Measurements from ENCODE around the gene TOX3. TPM values are rescaled to one million over a fixed set of nuclear protein-coding genes. Genes with fewer than 3 reads are reported as not detected.

TOX3 gene
- total and polyA plus RNA-seq, 2 of the 8 experiments (the other 6 are each of a cell fraction or from before 2014, with no cell fraction given), result 16.7 to 31.2 TPM

- peaks cover 0 to 9% (median 3%) of the 10 kb centered on the region in 4 experiments; a peak in 3 of 7 replicates for H3K4me1 ChIP-seq (replicated peaks in 1 of 4; ENCODE audit: control insufficient read depth in 3 of 4, insufficient read depth in 4 of 4, low read length in 3 of 4)
- no peak overlapping the region for H3K23ac ChIP-seq (ENCODE audit: insufficient read length)
- no peak overlapping the region for H2AK5ac ChIP-seq (ENCODE audit: low read depth, low read length)
- no peak overlapping the region for H3K14ac ChIP-seq (ENCODE audit: insufficient read length)
- no peak overlapping the region for H3K4me2 ChIP-seq (ENCODE audit: insufficient read depth in 1 of 2, low read depth in 2 of 2, low read length in 2 of 2)
- no peak overlapping the region for H2BK15ac ChIP-seq (ENCODE audit: low read length)
- H3K79me1 ChIP-seq (ENCODE audit: low read depth, low read length), result no peaks in the 10 kb centered on the region; the same call in 1 of the 2 replicates
- no peak overlapping the region for H2BK12ac ChIP-seq (ENCODE audit: low read depth, low read length)
- H3K56ac ChIP-seq (replicated peaks; ENCODE audit: insufficient read length, low read depth, low read length), result no peak overlapping the region
- DNase-seq (ENCODE audit: low read depth in 1 of 2, low spot score in 2 of 2), result no peak
- no peaks in the 10 kb centered on the region for H4K20me1 ChIP-seq (replicated peaks in 1 of 2; ENCODE audit: control insufficient read depth in 1 of 2, insufficient read depth in 2 of 2, low read length in 2 of 2)
- FAIRE-seq, result no peak
- H4K91ac ChIP-seq (replicated peaks; ENCODE audit: insufficient read length, low read length), result no peak overlapping the region
- H2AFZ ChIP-seq (ENCODE audit: low read length), result no peak overlapping the region
- CTCF ChIA-PET (ENCODE audit: partially characterized antibody), result no interaction called here
- H2BK5ac ChIP-seq (ENCODE audit: low read depth, low read length), result no peak overlapping the region
- H3K4ac ChIP-seq (replicated peaks; ENCODE audit: insufficient read length, low read depth, low read length), result no peak overlapping the region
- H3K4me3 ChIP-seq (ENCODE audit: extremely low read depth in 1 of 4, insufficient read depth in 2 of 4, low read depth in 3 of 4, low read length in 4 of 4), result no peak overlapping the region
- H4K8ac ChIP-seq (ENCODE audit: extremely low read depth, insufficient read depth, low read length), result no peak overlapping the region
- no peak overlapping the region for H3K27ac ChIP-seq (ENCODE audit: low read depth, low read length)
- POLR2A ChIA-PET (ENCODE audit: partially characterized antibody), result no interaction called here
- no peak for TF ChIP-seq BCL11A (IDR thresholded peaks at IDR 0.05; ENCODE audit: low read depth in 2 of 2, low read length in 2 of 2)
- TF ChIP-seq BRCA1 (IDR thresholded peaks at IDR 0.05; ENCODE audit: low read depth, low read length), result no peak
- no peak for TF ChIP-seq GABPA (IDR thresholded peaks at IDR 0.05; ENCODE audit: borderline replicate concordance, insufficient read depth, low read length)
- TF ChIP-seq CBX8 (IDR thresholded peaks at IDR 0.05; ENCODE audit: borderline replicate concordance, low read depth, low read length), result no peak
- TF ChIP-seq TEAD4 (IDR thresholded peaks at IDR 0.05; ENCODE audit: low read depth, low read length), result no peak
- no peak for TF ChIP-seq SP2 (IDR thresholded peaks at IDR 0.05; ENCODE audit: low read length)
- no peak for TF ChIP-seq NRF1 (IDR thresholded peaks at IDR 0.05; ENCODE audit: low read depth, low read length)
- TF ChIP-seq CBX5 (IDR thresholded peaks at IDR 0.05; ENCODE audit: low read depth, low read length), result no peak
- no peak for TF ChIP-seq CTCF (IDR thresholded peaks at IDR 0.05; ENCODE audit: control extremely low read depth in 1 of 3, insufficient read depth in 1 of 3, low read depth in 1 of 3, low read length in 3 of 3)
- peaks cover 0 to 7% of the 10 kb centered on the region in 2 experiments; a peak in 1 of 4 replicates for H3K79me2 ChIP-seq (ENCODE audit: control insufficient read depth in 1 of 2, insufficient read depth in 2 of 2, low read length in 2 of 2)
- no peaks in the 10 kb centered on the region for H3K23me2 ChIP-seq (ENCODE audit: low read depth, low read length)
- H3K9ac ChIP-seq (replicated peaks in 1 of 4; ENCODE audit: extremely low read depth in 1 of 4, low read depth in 3 of 4, low read length in 3 of 4), result no peak overlapping the region
- peaks cover 2 to 36% (median 5%) of the 10 kb centered on the region in 4 experiments; a peak in 5 of 8 replicates for H3K36me3 ChIP-seq (ENCODE audit: control insufficient read depth in 2 of 4, insufficient read depth in 4 of 4, low read length in 3 of 4)
- H3K18ac ChIP-seq (ENCODE audit: extremely low read depth, low read length), result no peak overlapping the region
- H2BK20ac ChIP-seq (ENCODE audit: low read length), result no peak overlapping the region
- no peaks in the 10 kb centered on the region for H3K9me3 ChIP-seq (ENCODE audit: insufficient read depth in 2 of 2, low read depth in 1 of 2, low read length in 1 of 2)
- H3K27me3 ChIP-seq (replicated peaks in 1 of 4; ENCODE audit: control insufficient read depth in 3 of 4, extremely low read depth in 1 of 4, insufficient read depth in 3 of 4, low read length in 3 of 4), result no peaks in the 10 kb centered on the region
- H2BK120ac ChIP-seq (replicated peaks; ENCODE audit: low read depth, low read length), result no peak overlapping the region
- no peak overlapping the region for H4K5ac ChIP-seq (ENCODE audit: insufficient read length, low read depth, low read length)
Measured at GRCh38 chr16:52462816-52463215, 84.1 kb downstream of the TOX3 start.

Data from H1 (cell line).